ENCODE results near the gene STARD6. TPM values are rescaled to one million over a fixed set of nuclear protein-coding genes. Genes with fewer than 3 reads are reported as not detected.

STARD6 gene
- total RNA-seq, 1 experiment from 2014 or later = not detected

- TF ChIP-seq NR3C1 (CRISPR knock-in tag; conservative IDR thresholded peaks at IDR 0.05; ENCODE audit: low read depth) = no peak
- TF ChIP-seq PRDM15 (CRISPR knock-in tag; IDR thresholded peaks at IDR 0.05) = no peak
- TF ChIP-seq, protein P1, sequence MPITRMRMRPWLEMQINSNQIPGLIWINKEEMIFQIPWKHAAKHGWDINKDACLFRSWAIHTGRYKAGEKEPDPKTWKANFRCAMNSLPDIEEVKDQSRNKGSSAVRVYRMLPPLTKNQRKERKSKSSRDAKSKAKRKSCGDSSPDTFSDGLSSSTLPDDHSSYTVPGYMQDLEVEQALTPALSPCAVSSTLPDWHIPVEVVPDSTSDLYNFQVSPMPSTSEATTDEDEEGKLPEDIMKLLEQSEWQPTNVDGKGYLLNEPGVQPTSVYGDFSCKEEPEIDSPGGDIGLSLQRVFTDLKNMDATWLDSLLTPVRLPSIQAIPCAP (CRISPR knock-in tag; IDR thresholded peaks at IDR 0.05) = no peak
- TF ChIP-seq, protein P2, sequence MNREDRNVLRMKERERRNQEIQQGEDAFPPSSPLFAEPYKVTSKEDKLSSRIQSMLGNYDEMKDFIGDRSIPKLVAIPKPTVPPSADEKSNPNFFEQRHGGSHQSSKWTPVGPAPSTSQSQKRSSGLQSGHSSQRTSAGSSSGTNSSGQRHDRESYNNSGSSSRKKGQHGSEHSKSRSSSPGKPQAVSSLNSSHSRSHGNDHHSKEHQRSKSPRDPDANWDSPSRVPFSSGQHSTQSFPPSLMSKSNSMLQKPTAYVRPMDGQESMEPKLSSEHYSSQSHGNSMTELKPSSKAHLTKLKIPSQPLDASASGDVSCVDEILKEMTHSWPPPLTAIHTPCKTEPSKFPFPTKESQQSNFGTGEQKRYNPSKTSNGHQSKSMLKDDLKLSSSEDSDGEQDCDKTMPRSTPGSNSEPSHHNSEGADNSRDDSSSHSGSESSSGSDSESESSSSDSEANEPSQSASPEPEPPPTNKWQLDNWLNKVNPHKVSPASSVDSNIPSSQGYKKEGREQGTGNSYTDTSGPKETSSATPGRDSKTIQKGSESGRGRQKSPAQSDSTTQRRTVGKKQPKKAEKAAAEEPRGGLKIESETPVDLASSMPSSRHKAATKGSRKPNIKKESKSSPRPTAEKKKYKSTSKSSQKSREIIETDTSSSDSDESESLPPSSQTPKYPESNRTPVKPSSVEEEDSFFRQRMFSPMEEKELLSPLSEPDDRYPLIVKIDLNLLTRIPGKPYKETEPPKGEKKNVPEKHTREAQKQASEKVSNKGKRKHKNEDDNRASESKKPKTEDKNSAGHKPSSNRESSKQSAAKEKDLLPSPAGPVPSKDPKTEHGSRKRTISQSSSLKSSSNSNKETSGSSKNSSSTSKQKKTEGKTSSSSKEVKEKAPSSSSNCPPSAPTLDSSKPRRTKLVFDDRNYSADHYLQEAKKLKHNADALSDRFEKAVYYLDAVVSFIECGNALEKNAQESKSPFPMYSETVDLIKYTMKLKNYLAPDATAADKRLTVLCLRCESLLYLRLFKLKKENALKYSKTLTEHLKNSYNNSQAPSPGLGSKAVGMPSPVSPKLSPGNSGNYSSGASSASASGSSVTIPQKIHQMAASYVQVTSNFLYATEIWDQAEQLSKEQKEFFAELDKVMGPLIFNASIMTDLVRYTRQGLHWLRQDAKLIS (CRISPR knock-in tag; IDR thresholded peaks at IDR 0.05; ENCODE audit: borderline replicate concordance) = no peak
- TF ChIP-seq PREB (CRISPR knock-in tag; IDR thresholded peaks at IDR 0.05; ENCODE audit: borderline replicate concordance) = no peak
- no peak for TF ChIP-seq ZNF396 (CRISPR knock-in tag; IDR thresholded peaks at IDR 0.05; ENCODE audit: borderline replicate concordance)
- no peak for TF ChIP-seq MYBL2 (CRISPR knock-in tag; IDR thresholded peaks at IDR 0.05)
- no peak for TF ChIP-seq ATF2 (CRISPR knock-in tag; IDR thresholded peaks at IDR 0.05; ENCODE audit: borderline replicate concordance, low read depth)
- TF ChIP-seq JAZF1 (CRISPR knock-in tag; IDR thresholded peaks at IDR 0.05) = no peak
- no peak for TF ChIP-seq ATF6 (CRISPR knock-in tag; IDR thresholded peaks at IDR 0.05)
- TF ChIP-seq, protein P3, sequence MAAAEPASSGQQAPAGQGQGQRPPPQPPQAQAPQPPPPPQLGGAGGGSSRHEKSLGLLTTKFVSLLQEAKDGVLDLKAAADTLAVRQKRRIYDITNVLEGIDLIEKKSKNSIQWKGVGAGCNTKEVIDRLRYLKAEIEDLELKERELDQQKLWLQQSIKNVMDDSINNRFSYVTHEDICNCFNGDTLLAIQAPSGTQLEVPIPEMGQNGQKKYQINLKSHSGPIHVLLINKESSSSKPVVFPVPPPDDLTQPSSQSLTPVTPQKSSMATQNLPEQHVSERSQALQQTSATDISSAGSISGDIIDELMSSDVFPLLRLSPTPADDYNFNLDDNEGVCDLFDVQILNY (CRISPR knock-in tag; IDR thresholded peaks at IDR 0.05) = no peak
These were observed 61.6 kb downstream of the STARD6 start (continued) for GRCh38 chr18:54296062-54296461.

DNA sequence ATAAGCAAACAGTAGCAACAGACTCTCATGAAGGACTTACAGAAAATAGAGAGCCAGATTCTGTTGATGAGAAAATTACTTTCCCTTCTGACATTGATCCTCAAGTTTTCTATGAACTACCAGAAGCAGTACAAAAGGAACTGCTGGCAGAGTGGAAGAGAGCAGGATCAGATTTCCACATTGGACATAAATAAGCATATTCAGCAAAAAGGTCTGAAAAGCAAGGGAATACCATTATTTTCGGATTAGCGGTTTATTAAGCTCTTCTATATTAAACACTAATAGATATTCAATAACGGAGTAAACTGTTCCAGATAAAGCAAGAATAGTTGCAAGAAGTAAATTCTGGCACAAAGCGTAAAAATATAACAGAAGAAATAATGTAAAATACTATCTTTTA lies 63.4 kb downstream of the STARD6 start:
- ChIA-PET CTCF (no interaction called here), POLR2A (no interaction called here)
- no peak overlapping the region for H3K4me3 Mint-ChIP-seq
- no peaks in the 10 kb centered on the region for H3K27me3 Mint-ChIP-seq (ENCODE audit: low read depth)
- H3K4me1 Mint-ChIP-seq = no peaks in the 10 kb centered on the region
- peaks cover 22% of the 10 kb centered on the region for H3K9me3 Mint-ChIP-seq
- DNase-seq (ENCODE audit: low spot score) = no peak
- peaks cover 57% of the 10 kb centered on the region for H3K36me3 Mint-ChIP-seq
- H3K27ac Mint-ChIP-seq = no peak overlapping the region
- ATAC-seq = no peak
- TF ChIP-seq NFYB (CRISPR knock-in tag; conservative IDR thresholded peaks at IDR 0.05; ENCODE audit: low read depth) (no peak), TP53 (CRISPR knock-in tag; IDR thresholded peaks at IDR 0.05) (no peak), IRF2 (CRISPR knock-in tag; IDR thresholded peaks at IDR 0.05; ENCODE audit: borderline replicate concordance, low read depth) (no peak), CDX4 (CRISPR knock-in tag; IDR thresholded peaks at IDR 0.05; ENCODE audit: borderline replicate concordance) (no peak), ZBTB21 (CRISPR knock-in tag; IDR thresholded peaks at IDR 0.05; ENCODE audit: borderline replicate concordance) (no peak), TEAD4 (CRISPR knock-in tag; IDR thresholded peaks at IDR 0.05) (no peak), CREB1 (CRISPR knock-in tag; IDR thresholded peaks at IDR 0.05) (no peak)
- TF ChIP-seq, protein P4, sequence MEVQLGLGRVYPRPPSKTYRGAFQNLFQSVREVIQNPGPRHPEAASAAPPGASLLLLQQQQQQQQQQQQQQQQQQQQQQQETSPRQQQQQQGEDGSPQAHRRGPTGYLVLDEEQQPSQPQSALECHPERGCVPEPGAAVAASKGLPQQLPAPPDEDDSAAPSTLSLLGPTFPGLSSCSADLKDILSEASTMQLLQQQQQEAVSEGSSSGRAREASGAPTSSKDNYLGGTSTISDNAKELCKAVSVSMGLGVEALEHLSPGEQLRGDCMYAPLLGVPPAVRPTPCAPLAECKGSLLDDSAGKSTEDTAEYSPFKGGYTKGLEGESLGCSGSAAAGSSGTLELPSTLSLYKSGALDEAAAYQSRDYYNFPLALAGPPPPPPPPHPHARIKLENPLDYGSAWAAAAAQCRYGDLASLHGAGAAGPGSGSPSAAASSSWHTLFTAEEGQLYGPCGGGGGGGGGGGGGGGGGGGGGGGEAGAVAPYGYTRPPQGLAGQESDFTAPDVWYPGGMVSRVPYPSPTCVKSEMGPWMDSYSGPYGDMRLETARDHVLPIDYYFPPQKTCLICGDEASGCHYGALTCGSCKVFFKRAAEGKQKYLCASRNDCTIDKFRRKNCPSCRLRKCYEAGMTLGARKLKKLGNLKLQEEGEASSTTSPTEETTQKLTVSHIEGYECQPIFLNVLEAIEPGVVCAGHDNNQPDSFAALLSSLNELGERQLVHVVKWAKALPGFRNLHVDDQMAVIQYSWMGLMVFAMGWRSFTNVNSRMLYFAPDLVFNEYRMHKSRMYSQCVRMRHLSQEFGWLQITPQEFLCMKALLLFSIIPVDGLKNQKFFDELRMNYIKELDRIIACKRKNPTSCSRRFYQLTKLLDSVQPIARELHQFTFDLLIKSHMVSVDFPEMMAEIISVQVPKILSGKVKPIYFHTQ (CRISPR knock-in tag; IDR thresholded peaks at IDR 0.05) = no peak
